Measurements from ENCODE around the gene AHI1. TPM values are rescaled to one million over a fixed set of nuclear protein-coding genes. Genes with fewer than 3 reads are reported as not detected.

AHI1 gene
- total and polyA plus RNA-seq, 2 donors from 2014 or later, result 9.1 to 28.5 TPM

GRCh38 chr6:135265278-135265677, 232.3 kb downstream of the AHI1 start:
- no peak for DNase-seq
- Histone ChIP-seq H3K4me3 (ENCODE audit: low read length in 3 of 3) (no peak overlapping the region), H3K27me3 (ENCODE audit: control insufficient read depth, insufficient read depth, low read length) (no peaks in the 10 kb centered on the region), H3K36me3 (ENCODE audit: control insufficient read depth in 2 of 3, insufficient read depth in 3 of 3, low read length in 3 of 3) (no peaks in the 10 kb centered on the region), H3K9ac (ENCODE audit: low read length in 3 of 3) (no peak overlapping the region), H3K4me1 (ENCODE audit: control insufficient read depth in 2 of 3, insufficient read depth in 2 of 3, low read depth in 1 of 3, low read length in 3 of 3) (no peaks in the 10 kb centered on the region), H3K27ac (ENCODE audit: low read depth in 2 of 2, low read length in 2 of 2) (no peak overlapping the region), H3K9me3 (ENCODE audit: control insufficient read depth in 2 of 3, insufficient read depth in 1 of 3, low read length in 3 of 3) (no peaks in the 10 kb centered on the region)
- intact Hi-C loops (cut with DNase I), result no loop called here
- TF ChIP-seq CTCF (IDR thresholded peaks at IDR 0.05; ENCODE audit: borderline replicate concordance, extremely low read depth, insufficient read depth), result no peak
- no peak for FAIRE-seq

GRCh38 chr6:135261872-135262725, 235.4 kb downstream of the AHI1 start:
- no peak for DNase-seq
- TF ChIP-seq CTCF (IDR thresholded peaks at IDR 0.05; ENCODE audit: borderline replicate concordance, extremely low read depth, insufficient read depth), result no peak
- H3K27me3 ChIP-seq (ENCODE audit: control insufficient read depth, insufficient read depth, low read length), result no peaks in the 10 kb centered on the region
- no peak overlapping the region for H3K27ac ChIP-seq (ENCODE audit: low read depth in 2 of 2, low read length in 2 of 2)
- intact Hi-C loops (cut with DNase I), result no loop called here
- no peaks in the 10 kb centered on the region for H3K4me1 ChIP-seq (ENCODE audit: control insufficient read depth in 2 of 3, insufficient read depth in 2 of 3, low read depth in 1 of 3, low read length in 3 of 3)
- no peak overlapping the region for H3K4me3 ChIP-seq (ENCODE audit: low read length in 3 of 3)
- H3K9me3 ChIP-seq (ENCODE audit: control insufficient read depth in 2 of 3, insufficient read depth in 1 of 3, low read length in 3 of 3), result no peaks in the 10 kb centered on the region
- FAIRE-seq, result no peak
- H3K36me3 ChIP-seq (ENCODE audit: control insufficient read depth in 2 of 3, insufficient read depth in 3 of 3, low read length in 3 of 3), result no peaks in the 10 kb centered on the region
- H3K9ac ChIP-seq (ENCODE audit: low read length in 3 of 3), result no peak overlapping the region

- FAIRE-seq, result no peak
- Histone ChIP-seq H3K27ac (ENCODE audit: low read depth in 2 of 2, low read length in 2 of 2) (no peak overlapping the region), H3K9ac (ENCODE audit: low read length in 3 of 3) (no peak overlapping the region), H3K9me3 (ENCODE audit: control insufficient read depth in 2 of 3, insufficient read depth in 1 of 3, low read length in 3 of 3) (no peaks in the 10 kb centered on the region), H3K36me3 (ENCODE audit: control insufficient read depth in 2 of 3, insufficient read depth in 3 of 3, low read length in 3 of 3) (no peaks in the 10 kb centered on the region), H3K27me3 (ENCODE audit: control insufficient read depth, insufficient read depth, low read length) (no peaks in the 10 kb centered on the region), H3K4me1 (ENCODE audit: control insufficient read depth in 2 of 3, insufficient read depth in 2 of 3, low read depth in 1 of 3, low read length in 3 of 3) (no peaks in the 10 kb centered on the region), H3K4me3 (ENCODE audit: low read length in 3 of 3) (no peak overlapping the region)
- no peak for TF ChIP-seq CTCF (IDR thresholded peaks at IDR 0.05; ENCODE audit: borderline replicate concordance, extremely low read depth, insufficient read depth)
- no peak for DNase-seq
- intact Hi-C loops (cut with DNase I), result no loop called here
Observed at GRCh38 chr6:135260612-135261011, 236.9 kb downstream of the AHI1 start.
